ENCODE measurements around the gene SMIM35. TPM values are rescaled to one million over a fixed set of nuclear protein-coding genes. Genes with fewer than 3 reads are reported as not detected.

SMIM35 gene
- total and polyA plus RNA-seq, 2 donors (not counting 3 experiments of a cell fraction or from before 2014, with no cell fraction given), result not detected

- BruUV-seq (replicated peaks), result no TSS peak
- intact Hi-C loops (cut with micrococcal nuclease), result no loop called here
- CTCF ChIA-PET, result no interaction called here
These were observed 69.0 kb downstream of the SMIM35 start for GRCh38 chr11:118017631-118018315.

More at GRCh38 chr11:118017631-118018315, 69.0 kb downstream of the SMIM35 start:
- POLR2A ChIA-PET, result no interaction called here
- FAIRE-seq, result no peak
- dilution Hi-C loops (cut with MboI; ENCODE audit: extremely low pct_ligation_motif_present, low sequenced_read_pairs), result no loop called here
- no peaks in the 10 kb centered on the region for H4K20me1 ChIP-seq (replicated peaks; ENCODE audit: control insufficient read depth, extremely low read depth, insufficient read depth, low read length)
- H3K9me1 ChIP-seq (replicated peaks; ENCODE audit: control insufficient read depth, extremely low read depth, insufficient read depth, low read length), result no peaks in the 10 kb centered on the region
- no peak overlapping the region for H3K4me3 ChIP-seq (replicated peaks in 1 of 3; ENCODE audit: insufficient read depth in 1 of 3, low read depth in 1 of 3, low read length in 3 of 3)
- H3K4me1 ChIP-seq (ENCODE audit: control insufficient read depth, extremely low read depth, insufficient read depth, low read length), result no peaks in the 10 kb centered on the region
- TF ChIP-seq MAX (IDR thresholded peaks at IDR 0.05; ENCODE audit: insufficient read depth, insufficient read length) (no peak), POLR2AphosphoS5 (IDR thresholded peaks at IDR 0.05; ENCODE audit: insufficient read depth, low read depth, low read length) (no peak), CTCF (IDR thresholded peaks at IDR 0.05; ENCODE audit: extremely low read depth in 1 of 2, insufficient read depth in 1 of 2, low read depth in 1 of 2, low read length in 2 of 2) (no peak), JUN (IDR thresholded peaks at IDR 0.05; ENCODE audit: borderline replicate concordance, insufficient read depth, insufficient read length, low read depth) (no peak), EZH2 (IDR thresholded peaks at IDR 0.05; ENCODE audit: borderline replicate concordance, low read depth, low read length, severe bottlenecking) (no peak), MYC (IDR thresholded peaks at IDR 0.05; ENCODE audit: low read depth, low read length) (no peak), FOS (IDR thresholded peaks at IDR 0.05; ENCODE audit: borderline replicate concordance, insufficient read depth, low read length) (no peak), POLR2A (IDR thresholded peaks at IDR 0.05; ENCODE audit: low read depth, low read length) (no peak), GATA2 (IDR thresholded peaks at IDR 0.05; ENCODE audit: insufficient read depth, insufficient read length, low read depth, low read length) (no peak)
- no peak for DNase-seq (ENCODE audit: low read depth, low spot score)
- no peak overlapping the region for H3K4me2 ChIP-seq (ENCODE audit: insufficient read depth, low read length)
- no peak overlapping the region for H2AFZ ChIP-seq (ENCODE audit: low read depth, low read length)
- H3K9me3 ChIP-seq (replicated peaks; ENCODE audit: control insufficient read depth, insufficient read depth, low read length), result no peaks in the 10 kb centered on the region
- H3K79me2 ChIP-seq (ENCODE audit: control insufficient read depth, insufficient read depth, low read length), result no peaks in the 10 kb centered on the region
- no peaks in the 10 kb centered on the region for H3K36me3 ChIP-seq (ENCODE audit: control insufficient read depth in 2 of 2, extremely low read depth in 1 of 2, insufficient read depth in 2 of 2, low read length in 2 of 2)
- peaks cover 0 to 2% of the 10 kb centered on the region in 2 experiments for H3K27me3 ChIP-seq (ENCODE audit: control insufficient read depth in 2 of 2, insufficient read depth in 2 of 2, low read length in 2 of 2)
- no peak overlapping the region for H3K27ac ChIP-seq (ENCODE audit: insufficient read depth, low read depth, low read length)
- H3K9ac ChIP-seq (replicated peaks; ENCODE audit: extremely low read depth, insufficient read depth, low read length), result no peak overlapping the region

Data from endothelial cell of umbilical vein (primary cell).